ENCODE measurements around the gene ZNF608.

DNA sequence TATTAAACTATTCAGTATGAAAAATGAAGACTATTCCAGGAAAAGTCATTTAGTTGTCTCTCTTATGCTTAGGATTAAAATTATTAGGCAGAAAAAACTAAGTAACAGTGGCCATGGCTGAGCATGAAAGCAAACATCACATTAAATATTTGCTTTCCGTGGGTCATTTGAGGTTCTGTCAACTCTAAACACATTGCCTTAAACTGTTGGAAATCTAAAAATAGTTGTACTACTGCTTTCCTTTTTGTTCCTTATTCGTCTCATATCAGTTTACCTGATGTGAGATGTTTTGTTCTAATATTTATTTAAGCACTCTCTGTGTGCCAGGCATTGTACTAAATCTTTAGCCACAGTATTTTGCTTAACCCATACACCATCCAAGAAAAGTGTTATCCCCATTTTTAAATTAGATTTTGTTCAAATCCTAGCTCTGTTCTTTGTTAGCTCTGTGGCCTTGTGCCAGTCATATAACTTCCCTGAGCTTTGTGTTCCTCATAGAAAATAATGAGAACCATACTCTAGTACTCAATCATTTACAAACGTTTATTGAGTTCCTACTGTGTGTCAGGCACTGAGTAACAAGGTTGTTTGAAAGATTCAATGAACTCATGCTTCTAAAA, 18.7 kb upstream of the ZNF608 start:
- TF ChIP-seq POLR2A (IDR thresholded peaks at IDR 0.05; ENCODE audit: low read depth, low read length) (no peak), POLR2AphosphoS5 (IDR thresholded peaks at IDR 0.05; ENCODE audit: low read depth, low read length) (no peak), PAX5 (IDR thresholded peaks at IDR 0.05; ENCODE audit: insufficient read depth, low read length, severe bottlenecking) (no peak), TAF1 (IDR thresholded peaks at IDR 0.05; ENCODE audit: low read depth, low read length) (no peak)

Measured in GM12891 (cell line).